HepG2 (cell line): Measurements from ENCODE around the gene CSNK1A1. TPM values are rescaled to one million over a fixed set of nuclear protein-coding genes. Genes with fewer than 3 reads are reported as not detected.

Experiments used
- ADNP ChIP-seq: sonication (generic); formaldehyde crosslinking; IDR thresholded peaks from 2 replicates; pipeline ENCODE4 v1.4.0; 2020; ENCODE audit warnings: missing genetic modification reagents
- GTF2F1 ChIP-seq: fragments of 150-350 bp; IDR thresholded peaks from 2 replicates; pipeline ENCODE4 v1.6.1; 2014; ENCODE audit warnings: low read length
- JARID2 ChIP-seq: sonication (generic); formaldehyde crosslinking; IDR thresholded peaks from 2 replicates; pipeline ENCODE4 v1.8.1; 2023; ENCODE audit warnings: missing genetic modification reagents, inconsistent platforms; ENCODE audit not compliant: insufficient replicate concordance
- PPARG ChIP-seq: conservative IDR thresholded peaks from 2 replicates; pipeline ENCODE4 v1.6.1; 2016; ENCODE audit warnings: missing biosample characterization, missing genetic modification reagents
- PRMT3 ChIP-seq: sonication (generic); formaldehyde crosslinking; IDR thresholded peaks from 2 replicates; pipeline ENCODE4 v1.8.1; 2022; ENCODE audit warnings: low read depth, mild to moderate bottlenecking, moderate library complexity, missing genetic modification reagents, borderline replicate concordance
- SAP130 ChIP-seq: IDR thresholded peaks from 2 replicates; pipeline ENCODE4 v1.6.1; 2016; ENCODE audit warnings: low read depth
- SNAPC2 ChIP-seq: sonication (generic); formaldehyde crosslinking; IDR thresholded peaks from 2 replicates; pipeline ENCODE4 v1.8.1; 2022; ENCODE audit warnings: mild to moderate bottlenecking, missing genetic modification reagents
- SRSF1 ChIP-seq: fragments of 200-400 bp; formaldehyde crosslinking; optimal IDR thresholded peaks from 2 replicates; pipeline ENCODE3; 2017; ENCODE audit warnings: mild to moderate bottlenecking, low read depth, low read length, moderate library complexity
- STAT5B ChIP-seq: sonication (generic); formaldehyde crosslinking; IDR thresholded peaks from 2 replicates; pipeline ENCODE4 v1.4.0; 2020; ENCODE audit warnings: missing genetic modification reagents
- TARDBP ChIP-seq: sonication (generic); formaldehyde crosslinking; IDR thresholded peaks from 2 replicates; pipeline ENCODE4 v1.8.0; 2022; ENCODE audit warnings: mild to moderate bottlenecking, missing genetic modification reagents
- ZNF772 ChIP-seq: sonication (generic); formaldehyde crosslinking; IDR thresholded peaks from 2 replicates; pipeline ENCODE4 v1.5.0; 2020; ENCODE audit warnings: mild to moderate bottlenecking, missing genetic modification reagents
- ZSCAN22 ChIP-seq: sonication (generic); formaldehyde crosslinking; IDR thresholded peaks from 2 replicates; pipeline ENCODE4 v1.4.0; 2020; ENCODE audit warnings: mild to moderate bottlenecking, missing genetic modification reagents
- ZSCAN25 ChIP-seq: sonication (generic); formaldehyde crosslinking; IDR thresholded peaks from 2 replicates; pipeline ENCODE4 v1.8.0; 2022; ENCODE audit warnings: mild to moderate bottlenecking, missing genetic modification reagents
- polyA plus RNA-seq, 8 experiments: library from polyadenylated mRNA; depleted of rRNA in 3 of 8; stranded (reverse) in 7 of 8; unstranded in 1 of 8; fragments of >200 nt; fragmentation: Illumina TruSeq in 4 of 8; extraction: Trizol in 4 of 8; gene quantifications; 2 replicates each; pipeline versions ENCODE4 v1.2.1 to v1.2.3, GENCODE V29; 2011 to 2016; ENCODE audit warnings: low read depth in 4 of 8, missing spikeins in 1 of 8, mixed read lengths in 1 of 8; ENCODE audit not compliant: insufficient read depth in 1 of 8
- total RNA-seq, 5 experiments: library from RNA; depleted of rRNA; stranded (reverse); fragments of >200 nt; fragmentation: Illumina TruSeq; extraction: Trizol; gene quantifications; 2 replicates each; pipeline ENCODE4 v1.2.3, GENCODE V29; 2016; ENCODE audit warnings: low read depth in 1 of 5
- TF ChIP-seq, protein P1 (sequence below): sonication (generic); formaldehyde crosslinking; IDR thresholded peaks from 2 replicates; pipeline ENCODE4 v1.5.0; 2020; ENCODE audit warnings: mild to moderate bottlenecking, missing genetic modification reagents
- TF ChIP-seq, protein P2 (sequence below): sonication (generic); formaldehyde crosslinking; IDR thresholded peaks from 2 replicates; pipeline ENCODE4 v1.8.0; 2022; ENCODE audit warnings: missing genetic modification reagents, mild to moderate bottlenecking, borderline replicate concordance
- TF ChIP-seq, protein P3 (sequence below): sonication (generic); formaldehyde crosslinking; IDR thresholded peaks from 2 replicates; pipeline ENCODE4 v1.4.0; 2020; ENCODE audit warnings: low read depth, missing genetic modification reagents
- TF ChIP-seq, protein P4 (sequence below): sonication (generic); formaldehyde crosslinking; conservative IDR thresholded peaks from 2 replicates; pipeline ENCODE4 v1.4.0; 2020; ENCODE audit warnings: missing genetic modification reagents

Gene CSNK1A1
- total and polyA plus RNA-seq, 2 of the 13 experiments (the other 11 are each of a cell fraction or from before 2014, with no cell fraction given): 89.0 to 149 TPM

DNA sequence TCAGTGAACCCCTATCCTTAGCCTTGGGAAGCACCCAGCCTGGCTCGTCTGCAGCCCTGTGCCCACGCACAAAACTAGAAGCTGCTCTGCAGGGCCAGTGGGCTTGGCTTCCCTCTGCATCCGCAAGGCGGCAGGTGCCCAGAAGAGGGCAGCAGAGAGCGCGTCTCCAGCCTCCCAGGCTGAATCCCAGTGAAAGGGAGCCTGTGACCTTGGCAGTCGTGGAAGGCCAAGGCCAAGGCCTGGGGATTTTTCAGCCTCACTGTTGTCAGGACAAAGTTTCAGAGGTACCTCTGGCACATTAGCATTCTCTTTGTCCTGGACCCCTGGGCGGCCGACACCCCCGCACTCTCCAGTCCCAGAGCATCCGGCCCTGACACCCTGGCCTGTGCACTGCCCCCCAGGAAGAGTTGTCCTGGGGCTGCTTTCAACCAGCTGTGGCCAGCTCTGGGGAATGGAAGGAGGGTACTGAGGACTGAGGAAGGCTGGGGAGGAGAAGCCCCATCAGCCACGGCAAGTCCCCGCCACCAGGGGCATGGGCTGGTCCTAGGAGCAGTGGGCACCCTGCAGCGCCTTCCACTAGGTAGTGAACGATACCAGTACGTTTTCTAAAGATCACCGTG, 108.6 kb downstream of the CSNK1A1 start (continued):
- TF ChIP-seq ADNP: no peak
- 0 out of 2 replicates have a peak, but pooled peaks have one; percentile 18 for TF ChIP-seq SNAPC2 (CRISPR knock-in tag)
- TF ChIP-seq TARDBP: peak; percentile 51; the same call in 1 of the 2 replicates
- 0 out of 2 replicates have a peak, but pooled peaks have one; percentile 54 for TF ChIP-seq ZNF772 (CRISPR knock-in tag)
- no peak for TF ChIP-seq ZSCAN22 (CRISPR knock-in tag)
- TF ChIP-seq, protein P1, sequence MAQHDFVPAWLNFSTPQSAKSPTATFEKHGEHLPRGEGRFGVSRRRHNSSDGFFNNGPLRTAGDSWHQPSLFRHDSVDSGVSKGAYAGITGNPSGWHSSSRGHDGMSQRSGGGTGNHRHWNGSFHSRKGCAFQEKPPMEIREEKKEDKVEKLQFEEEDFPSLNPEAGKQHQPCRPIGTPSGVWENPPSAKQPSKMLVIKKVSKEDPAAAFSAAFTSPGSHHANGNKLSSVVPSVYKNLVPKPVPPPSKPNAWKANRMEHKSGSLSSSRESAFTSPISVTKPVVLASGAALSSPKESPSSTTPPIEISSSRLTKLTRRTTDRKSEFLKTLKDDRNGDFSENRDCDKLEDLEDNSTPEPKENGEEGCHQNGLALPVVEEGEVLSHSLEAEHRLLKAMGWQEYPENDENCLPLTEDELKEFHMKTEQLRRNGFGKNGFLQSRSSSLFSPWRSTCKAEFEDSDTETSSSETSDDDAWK (CRISPR knock-in tag): no peak
- no peak for TF ChIP-seq STAT5B (CRISPR knock-in tag)
- TF ChIP-seq, protein P2, sequence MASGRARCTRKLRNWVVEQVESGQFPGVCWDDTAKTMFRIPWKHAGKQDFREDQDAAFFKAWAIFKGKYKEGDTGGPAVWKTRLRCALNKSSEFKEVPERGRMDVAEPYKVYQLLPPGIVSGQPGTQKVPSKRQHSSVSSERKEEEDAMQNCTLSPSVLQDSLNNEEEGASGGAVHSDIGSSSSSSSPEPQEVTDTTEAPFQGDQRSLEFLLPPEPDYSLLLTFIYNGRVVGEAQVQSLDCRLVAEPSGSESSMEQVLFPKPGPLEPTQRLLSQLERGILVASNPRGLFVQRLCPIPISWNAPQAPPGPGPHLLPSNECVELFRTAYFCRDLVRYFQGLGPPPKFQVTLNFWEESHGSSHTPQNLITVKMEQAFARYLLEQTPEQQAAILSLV (CRISPR knock-in tag): peak; percentile 65; the same call in 1 of the 2 replicates
- TF ChIP-seq, protein P3, sequence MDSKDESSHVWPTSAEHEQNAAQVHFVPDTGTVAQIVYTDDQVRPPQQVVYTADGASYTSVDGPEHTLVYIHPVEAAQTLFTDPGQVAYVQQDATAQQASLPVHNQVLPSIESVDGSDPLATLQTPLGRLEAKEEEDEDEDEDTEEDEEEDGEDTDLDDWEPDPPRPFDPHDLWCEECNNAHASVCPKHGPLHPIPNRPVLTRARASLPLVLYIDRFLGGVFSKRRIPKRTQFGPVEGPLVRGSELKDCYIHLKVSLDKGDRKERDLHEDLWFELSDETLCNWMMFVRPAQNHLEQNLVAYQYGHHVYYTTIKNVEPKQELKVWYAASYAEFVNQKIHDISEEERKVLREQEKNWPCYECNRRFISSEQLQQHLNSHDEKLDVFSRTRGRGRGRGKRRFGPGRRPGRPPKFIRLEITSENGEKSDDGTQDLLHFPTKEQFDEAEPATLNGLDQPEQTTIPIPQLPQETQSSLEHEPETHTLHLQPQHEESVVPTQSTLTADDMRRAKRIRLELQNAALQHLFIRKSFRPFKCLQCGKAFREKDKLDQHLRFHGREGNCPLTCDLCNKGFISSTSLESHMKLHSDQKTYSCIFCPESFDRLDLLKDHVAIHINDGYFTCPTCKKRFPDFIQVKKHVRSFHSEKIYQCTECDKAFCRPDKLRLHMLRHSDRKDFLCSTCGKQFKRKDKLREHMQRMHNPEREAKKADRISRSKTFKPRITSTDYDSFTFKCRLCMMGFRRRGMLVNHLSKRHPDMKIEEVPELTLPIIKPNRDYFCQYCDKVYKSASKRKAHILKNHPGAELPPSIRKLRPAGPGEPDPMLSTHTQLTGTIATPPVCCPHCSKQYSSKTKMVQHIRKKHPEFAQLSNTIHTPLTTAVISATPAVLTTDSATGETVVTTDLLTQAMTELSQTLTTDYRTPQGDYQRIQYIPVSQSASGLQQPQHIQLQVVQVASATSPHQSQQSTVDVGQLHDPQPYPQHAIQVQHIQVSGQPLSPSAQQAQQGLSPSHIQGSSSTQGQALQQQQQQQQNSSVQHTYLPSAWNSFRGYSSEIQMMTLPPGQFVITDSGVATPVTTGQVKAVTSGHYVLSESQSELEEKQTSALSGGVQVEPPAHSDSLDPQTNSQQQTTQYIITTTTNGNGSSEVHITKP (CRISPR knock-in tag): 0 out of 2 replicates have a peak, but pooled peaks have one; percentile 17
- TF ChIP-seq PRMT3: no peak
- TF ChIP-seq SRSF1: no peak
- peak; percentile 51 for TF ChIP-seq SAP130 (CRISPR knock-in tag)
- no peak for TF ChIP-seq JARID2 (CRISPR knock-in tag)
- TF ChIP-seq PPARG (CRISPR knock-in tag): 0 out of 2 replicates have a peak, but pooled peaks have one; percentile 37
- TF ChIP-seq, protein P4, sequence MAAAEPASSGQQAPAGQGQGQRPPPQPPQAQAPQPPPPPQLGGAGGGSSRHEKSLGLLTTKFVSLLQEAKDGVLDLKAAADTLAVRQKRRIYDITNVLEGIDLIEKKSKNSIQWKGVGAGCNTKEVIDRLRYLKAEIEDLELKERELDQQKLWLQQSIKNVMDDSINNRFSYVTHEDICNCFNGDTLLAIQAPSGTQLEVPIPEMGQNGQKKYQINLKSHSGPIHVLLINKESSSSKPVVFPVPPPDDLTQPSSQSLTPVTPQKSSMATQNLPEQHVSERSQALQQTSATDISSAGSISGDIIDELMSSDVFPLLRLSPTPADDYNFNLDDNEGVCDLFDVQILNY (CRISPR knock-in tag): no peak
- no peak for TF ChIP-seq GTF2F1
- peak; percentile 65; the same call in 1 of the 2 replicates for TF ChIP-seq ZSCAN25
